Esophagus muscularis mucosa (tissue), 3 donors: Measurements from ENCODE around the gene CES3.

Source experiments
- EP300 ChIP-seq: sonication (generic); formaldehyde crosslinking; IDR thresholded peaks from one replicate; pipeline ENCODE4 v1.6.1; 2017; ENCODE audit warnings: antibody characterized with exemption
- POLR2A ChIP-seq: fragments of 450-650 bp; IDR thresholded peaks from one replicate; pipeline ENCODE4 v1.6.1; 2017; ENCODE audit warnings: antibody characterized with exemption, moderate library complexity, mild to moderate bottlenecking, low read depth
- POLR2AphosphoS5 ChIP-seq, 2 donors: sonication (generic); formaldehyde crosslinking; IDR thresholded peaks; one replicate each; pipeline ENCODE4 v1.6.1; 2017; ENCODE audit warnings: antibody characterized with exemption in 2 of 2

- TF ChIP-seq POLR2A (no peak), EP300 (no peak), POLR2AphosphoS5 (IDR thresholded peaks at IDR 0.05) (no peak)
Measured at GRCh38 chr16:66975302-66975893, 14.3 kb downstream of the CES3 start.
